Tibial artery (tissue), 4 donors: ENCODE results near the gene DACT2.
A peak's percentile ranks its signal among the peaks of the same experiment; 100 is the strongest.

Experiments used
- DNase-seq, 2 donors: peaks; one replicate each; pipeline ENCODE4 v3.0.0-alpha.2; 2019
- H3K27ac ChIP-seq, 2 donors: fragments of 200-600 bp; sonication (generic) in 1 of 2; 1 replicate in 1 of 2; 2 replicates in 1 of 2; pipeline ENCODE4 v1.5.1; 2018 to 2019; ENCODE audit warnings: mild to moderate bottlenecking in 1 of 2
- H3K27me3 ChIP-seq, 2 donors: fragments of 200-600 bp; sonication (generic) in 1 of 2; one replicate each; pipeline versions ENCODE4 v1.5.1 to v1.6.0; 2016 to 2019
- H3K36me3 ChIP-seq, 3 donors: fragments of 200-600 bp; sonication (generic) in 2 of 3; one replicate each; pipeline ENCODE4 v1.5.1; 2016 to 2019; ENCODE audit warnings: mild to moderate bottlenecking in 2 of 3
- H3K4me1 ChIP-seq, 4 donors: fragments of 200-600 bp; sonication (generic) in 2 of 4; 1 replicate in 3 of 4; 2 replicates in 1 of 4; pipeline ENCODE4 v1.5.1; 2016 to 2019
- H3K4me3 ChIP-seq, 2 donors: fragments of 200-600 bp; sonication (generic) in 1 of 2; 1 replicate in 1 of 2; 2 replicates in 1 of 2; pipeline ENCODE4 v1.5.1; 2018 to 2019; ENCODE audit warnings: mild to moderate bottlenecking in 2 of 2
- H3K9me3 ChIP-seq, 3 donors: fragments of 200-600 bp; sonication (generic) in 1 of 3; one replicate each; pipeline ENCODE4 v1.5.1; 2016 to 2019
- CTCF ChIP-seq, 2 experiments: fragments of 200-600 bp in 1 of 2; fragments of 450-650 bp in 1 of 2; IDR thresholded peaks; one replicate each; pipeline ENCODE4 v1.5.1; 2017 to 2019; ENCODE audit warnings: antibody characterized with exemption in 2 of 2, mild to moderate bottlenecking in 1 of 2, moderate library complexity in 1 of 2
- intact Hi-C: fragments of 100-400 bp; cut with DNase I; formaldehyde crosslinking; loops from one replicate; pipeline ENCODE4 v1.15.0; 2023; ENCODE audit warnings: low total_unique reads

Gene DACT2

DNA sequence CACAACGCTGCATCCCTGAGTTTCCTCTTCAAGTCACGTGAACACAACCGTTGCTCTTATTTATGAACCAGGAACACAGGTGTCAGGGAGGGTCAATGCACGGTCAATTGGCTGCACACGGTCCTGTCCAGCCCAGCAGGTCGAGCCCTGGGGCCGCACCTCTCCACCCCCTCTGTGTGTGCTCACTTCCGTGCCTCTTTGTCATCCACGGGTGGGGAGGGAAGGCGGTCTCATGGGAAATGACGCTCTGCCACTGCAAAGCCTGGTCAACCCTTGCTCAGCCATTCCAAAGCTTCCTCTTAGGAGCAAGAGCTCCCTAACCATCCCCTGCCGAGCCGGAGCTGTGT is 38.7 kb downstream of the DACT2 start:
- Histone ChIP-seq H3K9me3 (no peaks in the 10 kb centered on the region), H3K4me3 (no peak overlapping the region), H3K27me3 (peaks cover 0 to 55% of the 10 kb centered on the region in 2 donors), H3K4me1 (no peaks in the 10 kb centered on the region), H3K27ac (no peak overlapping the region), H3K36me3 (no peaks in the 10 kb centered on the region)
- no peak for TF ChIP-seq CTCF (IDR thresholded peaks at IDR 0.05)
- DNase-seq: peak in 1 of 2 donors; percentile 34
- intact Hi-C loops: no loop called here

DNA sequence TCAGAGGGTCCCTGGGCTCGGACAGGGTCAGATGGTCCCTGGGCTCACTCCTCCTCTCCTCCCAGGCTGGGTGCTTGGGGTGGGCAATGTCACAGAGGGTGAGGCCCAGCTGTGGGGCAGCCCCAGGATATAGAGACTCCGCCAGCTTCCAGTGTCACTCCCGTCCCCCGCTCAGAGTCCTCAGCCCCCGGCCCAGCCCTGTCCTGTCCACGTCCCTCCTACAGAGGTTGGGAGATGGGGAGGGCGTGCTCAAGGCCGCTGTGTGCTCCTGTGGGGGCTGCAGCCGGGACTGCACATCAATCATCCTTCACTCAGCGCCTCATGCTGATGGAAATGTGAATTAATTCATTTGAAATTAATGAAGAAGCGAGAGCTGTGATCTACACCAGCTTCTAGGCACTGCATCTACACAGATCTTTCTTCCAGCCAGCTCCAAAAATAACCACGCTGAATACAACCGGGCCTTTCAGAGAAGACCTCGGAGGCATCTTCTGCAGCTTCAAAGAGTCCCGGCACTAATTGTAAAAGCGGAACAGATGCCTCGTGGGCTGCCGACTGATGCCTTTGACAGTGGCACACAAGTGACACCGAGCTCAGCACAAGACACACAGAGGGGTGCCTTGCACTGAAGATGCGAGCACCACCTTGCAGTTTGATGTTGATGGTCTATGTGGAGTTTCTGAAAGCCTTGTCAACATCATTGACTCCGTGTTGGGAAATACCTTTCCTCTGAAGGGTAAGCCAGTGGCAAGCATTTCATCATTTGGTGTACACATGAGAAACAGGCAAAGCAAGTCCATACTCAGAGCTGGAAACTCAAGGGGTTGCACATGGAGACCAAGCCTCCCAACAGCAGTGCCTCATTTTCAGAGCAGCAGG is 39.3 kb downstream of the DACT2 start:
- TF ChIP-seq CTCF (IDR thresholded peaks at IDR 0.05): no peak
- Histone ChIP-seq H3K9me3 (no peaks in the 10 kb centered on the region), H3K36me3 (no peaks in the 10 kb centered on the region), H3K27me3 (peaks cover 0 to 56% of the 10 kb centered on the region in 2 donors), H3K4me1 (no peaks in the 10 kb centered on the region), H3K27ac (no peak overlapping the region), H3K4me3 (no peak overlapping the region)
- intact Hi-C loops: no loop called here
- DNase-seq: peak in 1 of 2 donors; percentile 37

GRCh38 chr6:168279403-168279935 is 40.1 kb downstream of the DACT2 start:
- Histone ChIP-seq H3K27ac (no peak overlapping the region), H3K4me1 (no peaks in the 10 kb centered on the region), H3K36me3 (no peaks in the 10 kb centered on the region), H3K4me3 (no peak overlapping the region), H3K27me3 (peaks cover 0 to 57% of the 10 kb centered on the region in 2 donors), H3K9me3 (no peaks in the 10 kb centered on the region)
- intact Hi-C loops: no loop called here
- peak in 1 of 2 donors; percentile 57 for DNase-seq
- no peak for TF ChIP-seq CTCF (IDR thresholded peaks at IDR 0.05)

GRCh38 chr6:168278904-168279303 is 40.7 kb downstream of the DACT2 start:
- TF ChIP-seq CTCF (IDR thresholded peaks at IDR 0.05): no peak
- Histone ChIP-seq H3K4me1 (no peaks in the 10 kb centered on the region), H3K9me3 (no peaks in the 10 kb centered on the region), H3K27me3 (peaks cover 0 to 62% of the 10 kb centered on the region in 2 donors), H3K27ac (no peak overlapping the region), H3K4me3 (no peak overlapping the region), H3K36me3 (no peaks in the 10 kb centered on the region)
- intact Hi-C loops: no loop called here
- DNase-seq: peak in 1 of 2 donors; percentile 44

DNA sequence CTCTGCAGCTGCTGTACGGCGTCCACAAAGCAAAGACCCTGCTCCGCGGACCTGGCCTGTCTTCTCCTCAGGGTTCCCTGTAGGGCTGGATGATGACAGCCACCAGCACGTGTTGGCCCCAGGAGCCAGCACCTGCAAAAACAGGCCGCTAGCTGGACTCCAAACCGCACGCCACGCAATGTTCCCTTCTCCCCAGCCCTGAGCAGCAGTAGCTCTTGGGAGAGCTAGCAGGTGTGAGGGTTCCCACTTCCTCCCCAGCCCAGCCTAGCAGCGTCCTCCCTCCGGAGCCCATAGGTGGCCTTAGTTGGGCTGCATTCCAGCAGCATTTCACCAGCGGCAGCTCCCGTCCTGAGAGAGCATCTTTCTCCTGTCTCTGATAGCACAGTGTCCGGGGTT is 42.3 kb downstream of the DACT2 start:
- intact Hi-C loops: no loop called here
- no peak for TF ChIP-seq CTCF (IDR thresholded peaks at IDR 0.05)

More for the DNA sequence above, 42.3 kb downstream of the DACT2 start:
- Histone ChIP-seq H3K4me1 (no peaks in the 10 kb centered on the region), H3K27ac (no peak overlapping the region), H3K4me3 (no peak overlapping the region), H3K27me3 (peaks cover 0 to 58% of the 10 kb centered on the region in 2 donors), H3K9me3 (no peaks in the 10 kb centered on the region), H3K36me3 (no peaks in the 10 kb centered on the region)
- peak in 1 of 2 donors; percentile 55 for DNase-seq
